GM19463 (cell line): Measurements from ENCODE around the gene GLIPR2.
"Not testable (repeated sequence)": the region's sequence is repeated elsewhere in the genome, so short reads cannot be mapped to it uniquely, and the experiment has no call there.

Experiments
- ATAC-seq: cut with Tn5 transposase; IDR thresholded peaks from one replicate; pipeline ENCODE4 v1.9.1; 2021; ENCODE audit warnings: mild to moderate bottlenecking, moderate library complexity; ENCODE audit not compliant: unreplicated experiment

GLIPR2 gene

DNA sequence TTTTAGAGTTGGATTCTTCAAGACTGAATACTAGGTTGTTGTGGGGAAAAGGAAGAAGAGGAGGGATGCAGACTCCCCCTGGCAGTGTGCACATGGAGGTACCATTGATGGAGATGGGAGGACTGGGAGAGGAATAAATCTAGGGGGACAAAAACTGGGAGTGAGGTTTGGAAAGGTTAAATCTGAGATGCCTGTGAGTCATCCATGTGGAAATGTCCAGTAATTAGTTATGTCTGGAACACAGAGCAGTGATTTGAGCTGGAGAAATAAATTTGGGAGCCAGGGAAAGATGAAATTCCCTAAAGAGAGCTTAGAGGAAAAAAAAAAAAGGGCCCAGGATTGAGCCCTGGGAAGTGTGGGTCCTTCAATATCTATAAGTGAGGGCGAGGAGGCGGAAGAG, 24.7 kb downstream of the GLIPR2 start:
- no peak for ATAC-seq

DNA sequence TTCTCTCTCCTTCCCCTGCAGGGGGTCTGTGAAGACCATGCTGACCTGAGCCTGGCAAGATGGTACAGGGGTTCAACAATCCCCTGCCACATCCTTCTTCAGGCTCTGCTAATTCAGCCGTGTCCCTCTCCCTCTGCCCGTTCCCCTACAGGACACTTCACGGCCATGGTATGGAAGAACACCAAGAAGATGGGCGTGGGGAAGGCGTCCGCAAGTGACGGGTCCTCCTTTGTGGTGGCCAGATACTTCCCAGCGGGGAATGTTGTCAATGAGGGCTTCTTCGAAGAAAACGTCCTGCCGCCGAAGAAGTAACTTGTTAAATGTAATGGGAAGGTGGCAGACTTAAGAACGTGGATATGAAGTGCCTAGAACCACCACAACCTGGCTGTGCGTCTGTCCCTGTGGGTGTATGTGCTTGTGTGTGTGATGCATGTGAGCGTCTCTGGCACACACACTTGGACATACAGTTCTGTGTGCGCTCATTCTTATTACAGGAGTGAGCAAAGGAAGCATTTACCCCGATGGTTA, 25.7 kb downstream of the GLIPR2 start:
- ATAC-seq, result no peak

DNA sequence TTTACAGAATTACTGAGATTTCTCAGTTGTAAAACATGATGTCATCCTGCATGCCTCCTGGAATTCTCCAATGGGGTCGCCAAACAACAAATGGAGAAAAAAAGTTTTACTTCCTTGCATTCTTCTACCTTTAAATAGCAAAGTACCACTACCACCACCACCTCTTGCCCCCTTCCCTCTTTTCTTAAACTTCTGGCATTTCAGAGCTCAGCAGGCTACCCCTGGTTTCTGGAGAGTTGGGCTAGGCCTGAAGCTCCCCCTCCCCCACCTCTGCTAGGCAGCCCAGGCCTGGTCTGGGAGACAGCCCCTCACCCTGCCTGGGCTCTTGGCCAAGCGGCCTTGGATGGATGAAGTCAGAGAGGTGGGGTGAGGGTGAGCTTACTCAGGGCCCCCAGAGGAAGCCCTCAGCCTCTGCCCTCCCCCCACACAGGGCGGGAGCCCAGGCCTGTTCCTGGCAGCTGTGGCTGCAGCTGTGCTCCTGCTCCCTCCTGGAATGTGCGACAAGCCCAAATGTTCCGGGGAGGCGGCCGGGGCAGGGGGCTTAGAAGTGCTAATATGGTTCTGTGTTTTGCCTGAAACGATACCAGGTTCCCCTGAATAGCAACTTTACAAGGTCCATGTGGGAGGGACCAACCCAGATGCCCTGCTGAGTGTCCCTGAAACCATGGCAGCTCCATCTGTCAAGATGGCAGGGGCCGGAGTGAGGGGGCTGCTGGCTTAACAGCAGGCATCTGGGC, 26.7 kb downstream of the GLIPR2 start:
- no peak for ATAC-seq

DNA sequence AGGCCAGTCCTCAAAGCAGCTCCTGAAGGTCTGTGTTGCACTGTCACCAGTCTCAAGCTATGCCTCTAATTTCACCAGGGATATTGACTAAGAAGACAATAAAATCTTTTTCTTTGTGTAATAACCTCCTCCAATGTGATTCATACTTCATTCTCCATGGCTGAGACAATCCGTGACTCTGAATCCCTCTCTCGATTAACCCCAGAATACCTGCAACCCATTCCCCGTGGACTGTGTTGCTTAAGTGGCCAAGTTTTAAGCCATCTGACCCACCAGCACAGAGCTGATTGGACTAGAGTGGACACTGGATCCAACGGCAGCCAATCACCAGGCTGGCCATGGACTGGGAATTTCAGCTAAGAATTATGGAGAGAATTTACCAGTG, 27.2 kb downstream of the GLIPR2 start:
- ATAC-seq, result no peak

DNA sequence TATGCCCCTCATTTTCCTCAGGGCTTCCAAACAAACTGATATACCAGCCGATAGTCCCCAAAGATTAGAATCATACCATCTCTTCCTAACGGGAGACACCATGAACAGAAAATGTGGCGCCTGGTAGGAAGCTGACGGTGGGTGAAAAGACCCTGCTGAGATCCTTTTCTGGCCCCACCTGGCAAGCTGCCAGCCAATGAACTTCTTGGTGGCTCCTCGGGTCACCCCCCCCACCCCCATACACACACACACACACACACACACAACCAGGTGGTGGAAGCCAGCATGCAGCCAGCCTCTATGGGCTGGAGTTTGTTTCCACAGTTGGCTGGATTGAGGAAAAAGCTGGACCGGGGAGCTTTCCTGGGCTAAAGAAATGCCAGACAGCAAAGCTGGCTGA, 27.8 kb downstream of the GLIPR2 start:
- ATAC-seq, result no peak

DNA sequence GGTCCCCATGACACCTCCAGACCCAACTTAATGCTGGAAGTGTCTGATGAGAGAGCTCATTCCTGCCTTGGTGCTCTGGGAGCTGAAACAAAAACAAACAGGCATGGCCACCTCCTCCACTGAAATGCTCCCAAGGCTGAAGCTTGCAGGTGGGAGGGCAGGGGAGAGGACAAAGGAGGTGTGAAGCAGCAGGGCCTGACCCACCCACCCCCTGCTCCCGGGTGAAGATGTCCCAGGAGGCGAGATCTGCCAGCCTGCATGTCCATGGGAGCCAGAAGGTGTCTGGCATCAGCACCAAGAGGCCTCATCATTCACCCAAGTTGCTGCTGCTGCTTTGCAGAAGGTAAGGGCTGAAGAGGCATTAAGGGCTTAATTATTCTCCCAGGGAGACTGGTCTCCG, 28.5 kb downstream of the GLIPR2 start:
- ATAC-seq, result no peak

DNA sequence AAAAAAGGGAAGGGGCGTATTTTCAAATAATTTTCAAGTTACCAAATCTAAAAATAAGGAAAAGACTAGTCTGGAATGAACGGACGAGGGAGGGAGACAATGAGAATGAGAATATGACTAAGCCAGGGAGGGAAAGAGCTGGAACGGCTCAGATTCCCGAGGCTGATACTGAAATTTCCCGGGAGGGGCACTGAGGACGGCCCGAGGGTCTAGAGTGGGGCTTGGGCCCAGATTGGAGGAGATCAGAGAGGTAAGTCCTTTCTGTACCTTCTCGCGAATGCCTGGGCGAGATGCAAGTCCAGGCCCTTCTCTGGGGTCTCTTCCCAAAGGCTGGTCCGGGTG, 29.3 kb downstream of the GLIPR2 start:
- no peak for ATAC-seq

DNA sequence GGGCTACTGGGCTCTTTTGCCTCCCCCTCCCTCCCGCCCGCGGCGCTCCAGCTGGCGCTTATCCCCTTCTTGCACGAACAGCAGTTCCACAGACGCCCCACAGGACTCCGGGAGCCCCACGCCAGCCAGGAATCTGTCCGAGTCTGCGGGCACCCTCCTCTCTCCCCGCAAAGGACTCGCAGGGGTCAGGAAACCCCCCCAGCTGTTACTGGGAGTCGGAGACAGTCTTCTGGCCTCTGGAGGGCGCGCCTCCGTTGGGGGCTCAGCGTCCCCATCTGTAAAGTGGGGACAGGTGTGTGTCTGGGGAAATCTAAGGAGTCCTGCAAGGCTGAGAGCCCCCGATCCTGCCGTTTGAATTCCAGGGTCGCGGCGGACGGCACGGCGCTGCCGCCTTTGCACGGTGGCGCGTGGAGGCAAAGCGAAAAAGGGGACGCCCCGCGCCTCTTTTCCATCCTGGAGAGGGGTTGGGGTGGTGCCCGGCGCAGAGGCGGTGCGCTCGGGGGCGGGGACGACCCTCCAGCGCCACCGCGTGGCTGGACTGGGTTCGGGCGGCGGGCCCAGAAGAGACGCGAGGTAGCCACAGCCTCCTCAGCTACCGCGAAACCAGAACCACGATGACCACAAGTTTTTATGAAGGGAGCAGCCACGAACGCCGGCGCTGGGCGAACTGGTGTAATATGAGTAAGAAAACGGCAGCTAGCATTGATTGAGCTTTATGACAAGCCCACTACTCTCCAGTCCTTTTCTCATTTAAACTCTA, 29.8 kb downstream of the GLIPR2 start:
- peak; percentile 83 for ATAC-seq

DNA sequence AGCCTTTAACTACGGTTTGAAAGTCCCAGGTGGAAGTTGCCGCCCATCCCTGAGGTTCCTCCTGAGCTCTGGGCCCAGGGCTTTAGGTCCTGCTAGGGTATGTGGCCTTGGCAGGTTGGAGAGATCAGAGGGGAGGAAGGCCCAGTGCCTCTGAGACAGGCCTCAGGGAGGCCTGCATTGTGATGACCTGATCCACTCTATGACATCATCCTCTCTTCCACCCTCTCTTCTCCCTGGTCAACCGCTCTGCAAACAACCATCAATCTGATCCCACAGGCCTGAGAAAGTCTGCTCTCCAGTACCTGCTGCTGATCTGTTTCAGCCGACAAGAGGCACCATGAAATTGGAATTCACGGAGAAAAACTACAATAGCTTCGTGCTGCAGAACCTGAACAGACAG, 32.6 kb downstream of the GLIPR2 start, which contains the start of gene CCIN:
Gene CCIN (plus strand): TSS at position 223 of the 400 bp plus-strand sequence. CDS start 115 bp downstream, at position 338.
- ATAC-seq, result no peak

DNA sequence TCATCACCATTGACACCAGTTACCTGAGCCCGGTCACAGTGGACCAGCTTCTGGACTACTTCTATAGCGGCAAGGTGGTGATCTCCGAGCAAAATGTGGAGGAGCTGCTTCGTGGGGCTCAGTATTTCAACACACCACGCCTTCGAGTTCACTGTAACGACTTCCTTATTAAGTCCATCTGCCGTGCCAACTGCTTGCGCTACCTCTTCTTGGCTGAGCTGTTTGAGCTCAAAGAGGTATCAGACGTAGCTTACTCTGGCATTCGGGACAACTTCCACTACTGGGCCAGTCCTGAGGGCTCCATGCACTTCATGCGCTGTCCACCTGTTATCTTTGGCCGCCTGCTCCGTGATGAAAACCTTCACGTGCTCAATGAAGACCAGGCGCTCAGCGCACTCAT, 33.2 kb downstream of the GLIPR2 start:
- ATAC-seq, result no peak

DNA sequence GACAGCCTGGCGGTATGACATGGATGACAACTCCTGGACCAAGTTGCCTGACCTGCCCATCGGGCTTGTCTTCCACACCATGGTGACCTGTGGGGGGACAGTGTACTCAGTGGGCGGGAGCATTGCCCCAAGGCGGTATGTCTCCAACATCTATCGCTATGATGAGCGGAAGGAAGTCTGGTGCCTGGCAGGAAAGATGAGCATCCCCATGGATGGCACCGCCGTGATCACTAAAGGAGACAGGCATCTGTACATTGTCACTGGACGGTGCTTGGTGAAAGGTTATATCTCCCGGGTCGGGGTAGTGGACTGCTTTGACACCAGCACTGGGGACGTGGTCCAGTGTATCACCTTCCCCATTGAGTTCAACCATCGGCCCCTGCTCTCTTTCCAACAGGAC, 34.0 kb downstream of the GLIPR2 start:
- no peak for ATAC-seq

DNA sequence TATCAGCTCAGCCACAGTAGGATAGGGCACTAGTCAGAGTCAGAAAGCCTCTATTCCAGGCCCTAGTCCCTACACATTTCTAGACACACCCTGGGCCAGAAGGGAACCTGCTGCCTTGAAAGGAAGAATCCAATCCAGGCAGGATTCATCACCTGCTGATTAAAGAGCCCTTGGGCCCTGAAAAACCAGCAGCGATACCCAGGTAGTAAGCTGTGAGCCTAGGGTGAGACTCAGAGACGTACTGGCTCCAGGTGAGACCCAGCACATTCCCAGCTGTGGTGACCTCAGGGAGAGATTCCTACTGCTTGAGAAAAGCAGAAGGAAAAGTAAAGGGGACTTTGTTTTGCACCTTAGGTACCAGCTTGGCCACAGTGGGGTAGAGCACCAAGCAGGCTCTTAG, 37.3 kb downstream of the GLIPR2 start:
- no peak for ATAC-seq

DNA sequence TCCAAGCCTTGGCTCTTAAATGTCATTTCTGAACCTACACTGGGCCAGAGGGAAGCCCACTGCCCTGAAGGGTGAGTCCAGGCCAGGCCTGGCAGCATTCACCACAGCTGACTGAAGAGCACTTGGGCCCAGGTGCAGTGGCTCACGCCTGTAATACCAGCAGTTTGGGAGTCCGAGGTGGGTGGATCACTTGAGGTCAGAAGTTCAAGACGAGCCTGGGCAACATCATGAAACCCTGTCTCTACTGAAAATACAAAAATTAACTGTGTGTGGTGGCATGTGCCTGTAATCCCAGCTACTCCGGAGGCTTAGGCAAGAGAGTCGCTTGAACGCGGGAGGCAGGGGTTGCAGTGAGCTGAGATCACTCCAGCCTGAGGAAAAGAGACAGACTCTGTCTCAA, 37.7 kb downstream of the GLIPR2 start:
- no peak for ATAC-seq

DNA sequence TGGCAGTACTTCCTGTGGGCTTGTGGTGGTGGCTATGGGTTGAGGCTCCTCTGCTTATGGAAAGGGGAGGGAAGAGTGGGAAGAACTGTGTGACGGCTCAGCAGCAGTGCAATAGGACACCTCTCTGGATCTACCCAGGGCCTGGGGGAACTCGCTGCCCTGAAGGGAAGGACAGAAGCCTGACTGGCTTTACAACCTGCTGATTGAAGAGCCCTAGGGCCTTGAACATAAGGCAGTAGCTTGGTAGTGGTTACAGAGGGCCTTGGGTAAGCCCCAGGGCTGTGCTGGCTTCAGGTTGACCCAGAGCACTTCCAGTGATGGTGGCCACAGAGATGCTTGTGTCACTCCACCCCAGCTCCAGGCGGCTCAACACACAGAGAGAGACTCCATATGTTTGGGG, 38.2 kb downstream of the GLIPR2 start:
- no peak for ATAC-seq

DNA sequence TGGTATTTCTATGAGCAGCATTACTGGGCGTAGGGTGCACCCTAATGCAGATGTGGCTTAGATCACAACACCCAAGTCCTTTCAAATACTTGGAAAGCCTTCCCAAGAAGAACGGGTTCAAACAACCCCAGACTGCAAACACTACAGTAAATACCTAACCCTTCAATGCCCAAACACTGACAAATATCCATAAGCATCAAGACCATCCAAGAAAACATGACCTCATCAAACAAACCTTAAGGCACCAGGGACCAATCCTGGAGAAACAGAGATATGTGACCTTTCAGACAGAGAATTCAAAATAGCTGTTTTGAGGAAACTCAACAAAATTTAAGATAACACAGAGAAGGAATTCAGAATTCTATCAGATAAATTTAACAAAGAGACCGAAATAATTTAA, 38.7 kb downstream of the GLIPR2 start:
- not testable (repeated sequence) for ATAC-seq

DNA sequence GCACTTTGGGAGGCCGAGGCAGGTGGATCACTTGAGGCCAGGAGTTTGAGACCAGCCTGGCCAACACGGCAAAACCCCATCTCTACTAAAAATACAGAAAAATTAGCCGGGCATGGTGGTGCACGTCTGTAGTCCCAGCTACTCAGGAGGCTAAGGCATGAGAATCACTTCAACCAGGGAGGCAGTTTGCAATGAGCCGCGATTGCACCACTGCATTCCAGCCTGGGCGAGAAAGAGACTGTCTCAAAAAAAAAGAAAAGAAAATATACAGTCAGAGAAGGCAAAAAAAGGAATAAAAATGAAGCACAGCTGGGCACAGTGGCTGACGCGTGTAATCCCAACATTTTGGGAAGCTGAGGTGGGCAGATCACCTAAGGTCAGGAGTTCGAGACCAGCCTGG, 40.0 kb downstream of the GLIPR2 start:
- ATAC-seq, result not testable (repeated sequence)

DNA sequence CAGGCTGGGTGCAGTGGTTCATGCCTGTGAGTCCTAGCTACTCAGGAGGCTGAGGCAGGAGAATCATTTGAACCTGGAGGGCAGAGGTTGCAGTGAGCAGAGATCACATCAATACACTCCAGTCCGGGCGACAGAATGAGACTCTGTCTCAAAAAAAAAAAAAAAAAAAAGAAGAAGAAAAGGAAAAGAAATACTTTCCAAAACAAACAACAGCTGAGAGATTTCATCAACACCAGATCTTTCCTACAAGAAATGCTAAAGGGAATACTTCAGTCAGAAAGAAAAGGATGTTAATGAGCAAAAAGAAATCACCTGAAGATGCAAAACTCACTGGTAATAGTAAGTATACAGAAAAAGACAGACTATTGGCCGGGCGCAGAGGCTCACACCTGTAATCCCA, 41.0 kb downstream of the GLIPR2 start:
- ATAC-seq, result no peak

DNA sequence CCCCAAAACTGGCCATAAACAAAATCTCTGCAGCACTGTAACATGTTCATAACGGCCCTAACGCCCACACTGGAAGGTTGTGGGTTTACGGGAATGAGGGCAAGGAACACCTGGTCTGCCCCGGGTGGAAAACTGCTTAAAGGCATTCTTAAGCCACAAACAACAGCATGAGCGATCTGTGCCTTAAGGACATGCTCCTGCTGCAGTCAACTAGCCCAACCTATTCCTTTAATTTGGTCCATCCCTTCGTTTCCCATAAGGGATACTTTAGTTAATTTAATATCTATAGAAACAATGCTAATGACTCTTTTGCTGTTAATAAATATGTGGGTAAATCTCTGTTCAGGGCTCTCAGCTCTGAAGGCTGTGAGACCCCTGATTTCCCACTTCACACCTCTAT, 43.7 kb downstream of the GLIPR2 start:
- not testable (repeated sequence) for ATAC-seq

DNA sequence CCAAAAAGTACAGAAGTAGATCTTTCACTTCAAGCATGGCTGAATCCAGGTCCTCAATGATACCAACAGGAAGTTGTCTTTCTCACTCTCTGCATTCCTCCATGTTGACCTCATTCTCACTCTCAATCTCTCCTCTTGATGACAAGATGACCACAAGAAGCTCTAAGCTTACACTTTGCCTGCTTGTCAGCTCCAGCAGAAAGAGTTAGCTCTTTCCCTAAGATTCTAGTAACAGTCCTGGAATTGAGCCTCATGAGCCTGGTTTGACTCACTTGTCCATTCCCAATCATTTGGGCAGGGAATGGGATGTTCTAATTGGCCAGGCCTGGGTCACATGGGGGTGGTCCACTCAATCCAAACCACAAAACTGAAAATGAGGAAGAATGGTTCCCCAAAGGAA, 50.9 kb downstream of the GLIPR2 start:
- no peak for ATAC-seq

DNA sequence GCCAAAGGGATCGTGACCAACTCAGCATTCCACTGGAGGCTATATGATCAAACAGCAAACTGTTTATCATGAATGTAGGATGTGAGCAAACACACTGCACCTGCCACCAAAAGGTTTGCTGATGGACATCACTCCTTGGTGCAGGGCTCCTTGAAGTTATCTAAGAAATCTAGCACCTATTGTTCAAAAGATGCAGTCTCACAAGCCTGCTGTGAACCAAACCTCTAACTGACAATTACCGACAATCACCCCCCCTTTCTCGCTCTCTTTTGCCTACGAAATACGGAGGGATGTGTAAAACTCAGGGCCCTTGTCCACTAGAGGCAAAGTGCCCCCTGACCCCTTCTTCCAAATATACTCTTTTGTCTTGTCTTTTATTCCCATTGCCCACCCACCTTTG, 51.7 kb downstream of the GLIPR2 start:
- ATAC-seq, result no peak

DNA sequence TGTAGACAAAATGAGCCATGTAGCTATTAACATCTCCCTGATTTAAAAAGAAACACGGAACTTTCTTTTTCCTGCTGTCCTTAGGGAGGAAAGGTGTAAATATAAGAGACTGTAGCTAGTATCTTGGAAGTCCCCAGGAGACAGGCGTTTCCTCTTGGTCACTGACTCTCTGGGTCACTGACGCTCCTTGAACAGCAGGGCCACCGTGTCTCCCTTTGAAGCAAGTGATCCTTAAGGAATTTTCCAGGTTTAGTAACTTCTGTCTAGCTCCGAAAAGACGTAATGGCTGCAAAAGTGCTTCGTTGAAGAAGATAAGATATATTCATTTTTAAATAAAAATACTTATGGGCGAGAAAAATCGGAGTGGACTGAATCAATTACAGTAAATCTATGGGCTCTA, 53.4 kb downstream of the GLIPR2 start:
- ATAC-seq, result no peak
